HK-2 (cell line): Measurements from ENCODE around the gene PUS10.
"Not testable (repeated sequence)": the region's sequence is repeated elsewhere in the genome, so short reads cannot be mapped to it uniquely, and the experiment has no call there.

Experiments used
- DNase-seq: peaks from one replicate; pipeline ENCODE4 v3.0.0-alpha.2; 2018; ENCODE audit not compliant: unreplicated experiment

PUS10 gene

DNA sequence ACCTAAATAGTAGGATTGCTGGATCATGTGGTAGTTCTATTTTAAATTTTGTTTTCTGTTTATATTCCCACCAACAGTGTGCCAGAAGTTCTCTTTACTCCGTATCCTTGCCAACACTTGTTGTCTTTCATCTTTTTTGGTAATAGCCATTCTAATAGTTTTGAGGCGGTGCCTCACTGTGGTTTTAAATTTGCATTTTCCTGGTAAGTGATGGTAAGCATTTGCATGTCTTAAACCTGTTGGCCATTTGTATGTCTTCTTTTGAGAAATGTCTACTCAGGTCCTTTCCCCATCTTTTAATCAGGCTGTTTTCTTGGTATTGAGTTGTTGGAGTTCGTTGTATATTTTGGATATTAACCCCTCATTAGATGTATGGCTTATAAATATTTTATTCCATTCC lies 85.1 kb downstream of the PUS10 start:
- no peak for DNase-seq

DNA sequence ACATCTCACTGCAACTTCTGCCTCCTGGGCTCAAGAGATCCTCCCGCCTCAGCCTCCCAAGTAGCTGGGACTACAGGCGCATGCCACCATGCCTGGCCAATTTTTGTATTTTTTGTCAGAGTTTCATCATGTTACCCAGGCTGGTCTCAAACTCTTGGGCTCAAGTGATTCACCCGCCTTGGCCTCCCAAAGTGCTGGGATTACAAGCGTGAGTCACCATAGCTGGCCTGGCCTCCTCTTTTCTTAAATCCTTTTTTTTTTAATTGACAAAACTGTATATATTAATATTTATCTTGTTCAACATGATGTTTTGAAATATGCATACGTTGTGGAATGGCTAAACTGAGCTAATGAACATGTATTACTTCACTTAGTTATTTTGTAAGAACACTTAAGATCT lies 86.0 kb downstream of the PUS10 start:
- not testable (repeated sequence) for DNase-seq

DNA sequence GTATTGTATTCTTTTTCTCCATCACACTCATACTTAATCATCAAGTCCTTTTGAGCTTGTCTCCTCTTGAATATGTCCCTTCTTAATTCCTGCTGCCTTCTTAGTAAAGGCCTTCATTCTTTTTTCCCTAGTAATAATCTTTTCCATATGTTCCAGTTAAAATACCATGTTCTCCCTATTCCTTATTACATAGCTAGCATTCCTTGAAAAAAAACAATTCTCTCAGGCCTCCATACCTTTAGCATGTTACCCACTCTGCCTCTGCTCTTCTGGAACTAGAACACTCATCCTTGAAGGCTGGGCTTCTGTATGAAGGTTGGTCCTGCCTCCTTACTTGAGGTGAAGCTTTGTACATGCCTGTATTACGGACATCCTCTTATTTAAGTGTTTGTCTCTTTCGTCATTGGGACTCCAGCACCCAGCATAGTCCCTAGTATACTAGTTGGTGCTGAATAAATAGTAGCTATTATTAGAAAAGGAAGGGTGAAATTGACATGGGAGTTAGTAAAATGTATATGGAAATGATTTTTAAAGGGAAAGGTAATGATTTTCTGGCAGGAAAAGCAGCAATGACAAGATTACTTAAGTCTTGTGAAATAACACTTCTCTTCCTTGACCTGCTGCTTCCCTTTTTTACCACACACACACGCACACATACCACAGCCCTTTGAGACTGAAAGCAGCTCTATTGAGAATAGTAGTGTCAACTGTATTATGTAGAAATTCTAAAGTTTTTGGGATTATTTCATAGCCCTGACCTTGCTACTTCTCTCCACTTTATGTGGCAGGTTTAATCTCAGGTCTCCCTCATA lies 91.1 kb downstream of the PUS10 start:
- DNase-seq: no peak

DNA sequence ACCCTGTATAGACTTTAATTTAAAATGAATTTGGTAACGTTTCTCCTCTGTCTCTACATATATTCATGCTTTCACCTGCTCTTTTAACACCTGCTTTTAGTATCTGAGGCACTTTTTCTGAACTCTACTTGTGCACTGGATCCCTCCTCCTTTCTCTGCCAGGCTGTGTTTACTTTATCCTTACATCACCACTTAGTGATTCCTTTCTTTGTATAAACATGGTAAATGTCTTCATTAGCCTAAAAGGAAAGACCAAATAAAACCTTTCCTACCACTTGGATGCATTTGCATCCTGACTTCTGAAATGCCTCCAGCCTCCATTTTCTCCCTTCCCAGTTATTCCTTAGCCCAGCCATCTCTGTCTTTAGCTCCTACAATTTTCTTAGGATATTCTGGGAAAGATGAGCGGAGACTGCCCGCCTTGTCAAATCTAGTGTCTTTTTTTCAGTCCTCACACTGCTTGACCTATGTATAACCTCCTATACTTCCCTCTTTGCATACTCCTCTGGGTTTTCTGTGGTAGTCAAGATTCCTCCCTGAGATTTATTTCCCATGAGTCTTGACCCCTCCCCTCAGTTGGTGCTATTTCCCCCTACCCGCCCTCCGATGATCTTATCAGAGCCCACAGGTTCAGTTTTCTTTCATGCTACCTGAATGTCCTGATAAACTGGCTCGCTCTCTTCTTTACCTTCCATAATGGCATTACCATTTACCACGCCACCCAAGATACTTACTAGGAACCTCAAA lies 91.9 kb downstream of the PUS10 start:
- no peak for DNase-seq

DNA sequence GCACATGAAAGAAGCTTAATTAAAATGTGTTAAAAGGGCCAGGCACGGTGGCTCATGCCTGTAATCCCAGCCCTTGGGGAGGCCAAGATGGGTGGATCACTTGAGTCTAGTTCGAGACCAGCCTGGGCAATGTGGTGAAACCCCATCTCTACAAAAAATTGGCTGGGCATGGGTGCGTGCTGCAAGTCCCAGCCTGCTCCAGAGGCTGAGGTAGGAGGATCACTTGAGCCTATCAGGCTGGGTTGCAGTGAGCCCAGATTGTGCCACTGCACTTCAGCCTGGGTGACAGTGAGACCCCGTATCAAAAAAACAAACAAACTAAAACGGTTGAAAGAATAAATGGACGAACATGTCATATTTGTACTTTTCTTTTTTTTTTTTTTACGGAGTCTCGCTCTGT lies 110.7 kb downstream of the PUS10 start:
- DNase-seq: no peak

DNA sequence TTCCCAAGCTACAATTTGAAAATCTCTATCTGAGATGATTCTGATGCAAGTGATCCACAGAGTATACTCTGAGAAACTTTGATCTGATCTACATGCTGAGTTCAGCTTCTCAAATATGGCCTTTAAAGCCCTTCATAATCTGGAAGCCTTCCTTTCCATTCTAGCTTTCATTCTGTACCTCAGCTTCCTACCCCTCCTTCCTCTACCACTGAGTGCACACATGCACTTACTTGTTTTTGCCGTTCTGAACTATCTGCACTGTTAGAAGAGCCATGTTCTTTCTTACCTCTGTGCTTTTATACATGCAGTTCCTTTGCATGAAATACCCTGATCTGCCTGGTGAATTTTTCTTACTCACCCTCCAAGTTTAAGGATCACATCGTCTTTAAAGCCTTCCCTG lies 111.7 kb downstream of the PUS10 start:
- DNase-seq: no peak

DNA sequence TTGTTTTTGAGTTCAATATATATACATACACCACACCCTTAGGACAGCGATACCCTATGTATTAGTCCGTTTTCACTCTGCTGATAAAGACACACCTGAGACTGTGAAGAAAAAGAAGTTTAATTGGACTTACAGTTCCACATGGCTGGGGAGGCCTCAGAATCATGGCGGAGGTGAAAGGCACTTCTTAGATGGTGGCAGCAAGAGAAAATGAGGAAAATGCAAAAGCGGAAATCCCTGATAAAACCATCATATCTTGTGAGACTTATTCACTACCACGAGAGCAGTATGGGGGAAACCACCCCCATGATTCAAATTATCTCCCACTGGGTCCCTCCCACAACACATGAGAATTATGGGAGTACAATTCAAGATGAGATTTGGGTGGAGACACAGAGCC lies 112.2 kb downstream of the PUS10 start:
- not testable (repeated sequence) for DNase-seq

DNA sequence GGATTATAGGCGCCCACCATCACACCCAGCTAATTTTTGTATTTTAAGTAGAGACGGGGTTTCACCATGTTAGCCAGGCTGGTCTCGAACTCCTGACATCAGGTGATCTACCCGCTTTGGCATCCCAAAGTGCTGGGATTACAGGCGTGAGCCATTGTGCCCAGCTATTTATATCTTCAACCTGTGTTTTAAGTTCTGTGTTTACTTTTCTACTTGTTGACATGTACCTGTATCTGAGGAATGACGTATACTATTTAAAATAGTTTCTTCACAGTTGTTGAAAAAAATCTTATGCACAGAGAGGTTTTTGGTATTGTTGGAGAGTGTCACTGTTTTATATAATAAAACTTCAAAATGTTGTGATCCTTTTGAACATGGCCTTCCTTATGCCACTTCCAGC lies 116.8 kb downstream of the PUS10 start:
- not testable (repeated sequence) for DNase-seq

DNA sequence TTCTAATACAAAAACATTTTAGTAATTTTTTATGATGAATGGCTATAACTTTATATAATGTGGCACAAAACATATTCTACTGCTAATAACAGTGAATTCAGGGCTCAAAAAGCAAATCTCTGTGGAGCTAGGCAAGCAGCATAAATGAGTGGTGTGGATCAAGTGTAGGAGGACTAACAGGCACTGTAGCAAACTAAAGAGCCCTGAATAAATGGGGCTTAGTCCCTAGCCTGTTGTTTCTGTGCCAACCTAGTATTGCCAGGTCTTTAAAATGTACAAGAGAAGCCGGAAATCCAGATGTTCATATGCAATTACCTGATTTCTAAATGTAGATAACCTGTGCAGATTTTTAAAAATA lies 118.2 kb downstream of the PUS10 start:
- no peak for DNase-seq

DNA sequence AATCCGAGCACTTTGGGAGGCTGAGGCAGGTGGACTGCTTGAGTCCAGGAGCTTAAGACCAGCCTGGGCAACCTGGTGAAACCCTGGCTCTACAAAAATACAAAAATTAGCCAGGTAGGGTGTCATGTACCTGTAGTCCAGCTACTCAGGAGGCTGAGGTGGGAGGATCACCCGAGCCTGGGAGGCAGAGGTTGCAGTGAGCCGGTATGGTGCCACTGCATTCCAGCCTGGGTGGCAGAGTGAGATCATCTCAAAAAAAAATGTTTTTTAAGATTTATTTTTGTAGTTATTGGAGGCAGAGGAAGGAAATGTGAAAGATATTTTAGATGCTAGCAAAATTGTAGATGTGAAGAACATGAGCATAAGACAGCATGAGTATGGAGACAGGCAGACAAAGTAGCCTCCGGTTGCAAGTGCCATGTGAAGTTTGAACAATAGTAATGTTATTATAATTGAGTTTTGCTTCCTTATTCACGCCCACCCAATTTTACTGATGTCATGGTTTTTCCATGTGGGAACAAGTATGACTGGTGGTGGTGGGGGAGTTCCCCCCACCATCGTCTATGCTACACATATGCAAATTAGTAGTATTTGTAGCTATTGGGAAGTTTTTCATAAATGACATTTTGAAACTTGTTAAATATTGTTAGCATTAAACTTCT lies 118.7 kb downstream of the PUS10 start:
- DNase-seq: no peak

DNA sequence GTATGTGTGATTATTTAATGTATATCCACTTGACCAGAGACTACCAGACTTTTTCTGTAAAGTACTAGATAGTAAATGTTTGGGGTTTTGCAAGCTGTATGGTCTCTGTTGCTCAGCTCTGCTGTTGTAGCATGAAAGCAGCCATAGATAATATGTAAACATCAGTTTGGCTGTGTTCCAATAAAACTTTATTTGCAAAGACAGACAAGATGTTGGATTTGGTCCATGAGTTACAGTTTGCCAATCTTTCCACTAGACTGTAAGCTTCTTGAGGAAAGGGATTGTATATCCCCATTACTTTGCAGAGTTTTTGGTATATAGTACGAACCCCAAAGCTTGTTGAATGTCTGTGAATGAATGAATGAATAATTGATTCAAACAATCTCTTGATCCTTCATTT lies 119.5 kb downstream of the PUS10 start:
- no peak for DNase-seq
